Omental fat pad (tissue), 4 donors: Measurements from ENCODE around the gene CXCR2. TPM values are rescaled to one million over a fixed set of nuclear protein-coding genes. Genes with fewer than 3 reads are reported as not detected.
"Not testable (repeated sequence)": the region's sequence is repeated elsewhere in the genome, so short reads cannot be mapped to it uniquely, and the experiment has no call there.

Source experiments
- ATAC-seq: fragments of 150-250 bp; one replicate; pipeline ENCODE4 v1.9.1; 2016; ENCODE audit warnings: mild to moderate bottlenecking, moderate library complexity; ENCODE audit not compliant: low FRiP score
- DNase-seq: peaks from one replicate; pipeline ENCODE4 v3.0.0-alpha.2; 2019; ENCODE audit warnings: low spot score
- total RNA-seq, 4 donors: library from RNA; depleted of rRNA; stranded (reverse); fragments of >200 nt; gene quantifications; one replicate each; pipeline ENCODE4 v1.1.0, GENCODE V29; 2016
- TF ChIP-seq, protein P1 (sequence below), 3 donors: fragments of 450-650 bp; IDR thresholded peaks; one replicate each; pipeline ENCODE4 v1.5.1; 2016 to 2017; ENCODE audit warnings: antibody characterized with exemption in 3 of 3, mild to moderate bottlenecking in 3 of 3, moderate library complexity in 2 of 3

CXCR2 gene
- total RNA-seq, 4 donors from 2014 or later, result 0.28 to 19.2 (median 1.3) TPM

DNA sequence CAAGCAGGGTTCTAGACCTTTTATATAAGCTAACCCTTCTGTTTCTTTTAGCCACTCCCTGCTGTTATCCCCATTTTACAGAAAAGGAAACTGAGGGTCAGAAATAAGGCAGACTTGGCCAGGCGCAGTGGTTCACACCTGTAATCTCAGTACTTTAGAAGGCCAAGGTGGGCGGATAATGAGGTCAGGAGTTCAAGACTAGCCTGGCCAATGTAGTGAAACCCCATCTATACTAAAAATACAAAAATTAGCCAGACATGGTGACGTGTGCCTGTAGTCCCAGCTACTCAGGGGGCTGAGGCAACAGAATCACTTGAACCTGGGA lies 42.5 kb upstream of the CXCR2 start:
- ATAC-seq (no peak), DNase-seq (no peak)
- TF ChIP-seq, protein P1, sequence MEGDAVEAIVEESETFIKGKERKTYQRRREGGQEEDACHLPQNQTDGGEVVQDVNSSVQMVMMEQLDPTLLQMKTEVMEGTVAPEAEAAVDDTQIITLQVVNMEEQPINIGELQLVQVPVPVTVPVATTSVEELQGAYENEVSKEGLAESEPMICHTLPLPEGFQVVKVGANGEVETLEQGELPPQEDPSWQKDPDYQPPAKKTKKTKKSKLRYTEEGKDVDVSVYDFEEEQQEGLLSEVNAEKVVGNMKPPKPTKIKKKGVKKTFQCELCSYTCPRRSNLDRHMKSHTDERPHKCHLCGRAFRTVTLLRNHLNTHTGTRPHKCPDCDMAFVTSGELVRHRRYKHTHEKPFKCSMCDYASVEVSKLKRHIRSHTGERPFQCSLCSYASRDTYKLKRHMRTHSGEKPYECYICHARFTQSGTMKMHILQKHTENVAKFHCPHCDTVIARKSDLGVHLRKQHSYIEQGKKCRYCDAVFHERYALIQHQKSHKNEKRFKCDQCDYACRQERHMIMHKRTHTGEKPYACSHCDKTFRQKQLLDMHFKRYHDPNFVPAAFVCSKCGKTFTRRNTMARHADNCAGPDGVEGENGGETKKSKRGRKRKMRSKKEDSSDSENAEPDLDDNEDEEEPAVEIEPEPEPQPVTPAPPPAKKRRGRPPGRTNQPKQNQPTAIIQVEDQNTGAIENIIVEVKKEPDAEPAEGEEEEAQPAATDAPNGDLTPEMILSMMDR (IDR thresholded peaks at IDR 0.05), result no peak

DNA sequence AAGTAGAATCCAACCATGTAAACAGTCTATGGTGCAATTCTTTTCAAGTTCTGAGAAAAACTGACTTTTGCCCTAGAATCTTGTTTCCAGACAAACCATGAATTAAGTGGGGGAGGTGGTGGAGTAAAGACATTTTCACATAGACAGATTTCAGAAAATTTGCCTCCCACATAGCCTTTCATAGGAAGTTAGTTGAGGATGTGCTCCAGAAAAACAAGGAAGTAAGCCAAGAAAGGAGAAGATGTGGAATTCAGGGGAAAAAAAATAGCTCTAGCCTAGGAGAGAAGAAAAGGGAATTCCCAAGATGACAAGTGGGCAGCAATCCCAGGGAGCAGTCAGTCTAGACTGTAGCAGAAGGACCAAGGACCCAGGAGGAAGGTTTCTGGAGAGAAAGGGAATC lies 39.4 kb upstream of the CXCR2 start:
- DNase-seq (no peak), ATAC-seq (no peak)
- TF ChIP-seq, protein P1 (IDR thresholded peaks at IDR 0.05), result no peak

DNA sequence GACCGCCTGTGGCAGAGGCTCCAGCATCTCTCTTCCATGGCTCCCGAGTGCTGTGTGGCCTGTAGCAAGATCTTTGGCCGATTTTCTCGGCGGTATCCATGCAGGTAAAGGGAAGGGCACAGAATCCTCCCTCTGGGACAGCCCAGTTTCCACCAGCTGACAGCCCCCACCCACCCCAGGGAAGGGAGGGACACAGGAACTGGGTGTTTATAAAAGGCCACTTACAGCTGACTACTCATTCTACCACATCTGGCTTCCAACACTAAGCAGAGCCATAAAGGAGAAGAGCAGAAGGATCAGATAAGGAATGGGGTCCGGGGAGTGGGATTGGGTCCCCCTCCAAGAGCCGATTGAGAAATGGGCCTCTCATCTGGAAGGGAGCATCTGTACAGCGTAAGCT lies 36.6 kb upstream of the CXCR2 start:
- ATAC-seq, result no peak
- DNase-seq, result no peak
- TF ChIP-seq, protein P1 (IDR thresholded peaks at IDR 0.05), result no peak

DNA sequence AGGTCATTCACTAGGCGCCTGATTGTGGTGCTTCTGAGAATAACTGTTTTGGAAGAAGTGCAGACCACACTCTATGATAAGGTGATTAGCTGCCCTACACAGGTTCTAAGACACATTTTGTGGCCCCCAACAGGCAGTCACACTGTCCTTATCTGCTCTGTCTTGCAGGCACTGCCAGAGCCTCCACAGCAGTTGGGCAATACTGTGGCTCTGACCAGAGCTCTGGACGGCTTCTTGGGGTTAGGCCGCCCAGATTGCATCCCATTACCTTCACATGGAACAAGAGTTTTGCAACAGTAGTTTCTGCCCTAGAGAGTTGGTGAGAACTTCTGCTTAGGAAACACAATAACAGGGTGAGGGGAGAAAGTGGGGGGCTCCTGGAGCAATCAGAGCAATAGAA lies 34.1 kb upstream of the CXCR2 start:
- TF ChIP-seq, protein P1 (IDR thresholded peaks at IDR 0.05), result no peak
- DNase-seq (no peak), ATAC-seq (no peak)

DNA sequence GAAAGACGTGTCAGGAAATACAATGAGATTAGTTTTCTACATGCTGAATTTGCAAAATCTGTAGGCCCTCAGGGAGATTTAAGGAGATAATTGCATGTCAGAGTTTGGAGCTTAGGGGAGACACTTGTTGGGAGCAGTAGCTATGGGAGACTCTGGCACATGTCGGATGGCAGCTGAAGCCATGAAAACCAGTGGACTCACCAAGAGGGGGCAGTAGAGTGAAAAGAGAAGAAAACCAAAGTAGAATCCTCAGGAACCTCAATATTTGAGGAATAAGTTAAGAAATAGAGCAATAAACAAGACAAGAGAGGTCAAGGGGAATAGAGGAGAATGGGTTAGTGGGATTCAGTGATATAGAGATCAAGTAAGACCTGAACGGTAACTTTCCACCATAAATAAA lies 31.9 kb upstream of the CXCR2 start:
- no peak for DNase-seq
- no peak for ATAC-seq
- TF ChIP-seq, protein P1 (IDR thresholded peaks at IDR 0.05), result no peak

DNA sequence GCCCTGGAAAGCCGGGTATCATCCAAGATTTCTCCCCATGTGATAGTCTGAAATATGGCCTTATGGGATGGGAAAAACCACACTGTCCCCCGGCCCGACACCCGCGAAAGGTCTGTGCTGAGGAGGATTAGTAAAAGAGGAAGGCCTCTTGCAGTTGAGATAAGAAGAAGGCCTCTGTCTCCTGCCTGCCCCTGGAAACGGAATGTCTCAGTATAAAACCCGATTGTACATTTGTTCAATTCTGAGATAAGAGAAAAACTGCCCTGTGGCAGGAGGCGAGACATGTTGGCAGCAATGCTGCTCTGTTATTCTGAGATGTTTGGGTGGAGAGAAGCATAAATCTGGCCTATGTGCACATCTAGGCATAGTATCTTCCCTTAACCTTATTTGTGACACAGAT lies 30.0 kb upstream of the CXCR2 start:
- DNase-seq, result no peak
- TF ChIP-seq, protein P1 (IDR thresholded peaks at IDR 0.05), result no peak
- ATAC-seq, result no peak

DNA sequence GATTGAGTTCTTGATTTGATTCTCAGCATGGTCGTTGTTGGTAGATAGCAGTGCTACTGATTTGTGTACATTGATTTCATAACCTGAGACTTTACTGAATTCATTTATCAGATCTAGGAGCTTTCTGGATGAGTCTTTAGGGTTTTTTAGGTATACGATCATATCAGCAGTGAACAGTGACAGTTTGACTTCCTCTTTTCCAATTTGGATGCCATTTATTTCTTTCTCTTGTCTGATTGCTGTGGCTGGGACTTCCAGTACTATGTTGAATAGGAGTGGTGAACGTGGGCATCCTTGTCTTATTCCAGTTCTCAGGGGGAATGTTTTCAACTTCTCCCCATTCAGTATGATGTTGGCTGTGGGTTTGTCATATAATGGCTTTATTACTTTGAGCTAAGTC lies 27.9 kb upstream of the CXCR2 start:
- TF ChIP-seq, protein P1 (IDR thresholded peaks at IDR 0.05), result no peak
- DNase-seq (no peak), ATAC-seq (no peak)

DNA sequence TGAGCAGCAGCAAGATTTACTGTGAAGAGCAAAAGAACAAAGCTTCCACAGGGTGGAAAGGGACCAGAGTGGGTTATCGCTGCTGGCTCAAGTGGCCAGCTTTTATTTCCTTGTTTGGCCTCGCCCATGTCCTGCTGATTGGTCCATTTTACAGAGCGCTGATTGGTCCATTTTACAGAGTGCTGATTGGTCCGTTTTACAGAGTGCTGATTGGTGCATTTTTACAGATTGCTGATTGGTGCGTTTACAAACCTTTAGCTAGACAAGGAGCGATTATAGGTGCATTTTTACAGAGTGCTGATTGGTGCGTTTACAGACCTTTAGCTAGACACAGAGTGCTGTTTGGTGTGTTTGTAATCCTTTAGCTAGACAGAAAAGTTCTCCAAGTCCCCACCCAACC lies 17.0 kb upstream of the CXCR2 start:
- not testable (repeated sequence) for ATAC-seq, DNase-seq

DNA sequence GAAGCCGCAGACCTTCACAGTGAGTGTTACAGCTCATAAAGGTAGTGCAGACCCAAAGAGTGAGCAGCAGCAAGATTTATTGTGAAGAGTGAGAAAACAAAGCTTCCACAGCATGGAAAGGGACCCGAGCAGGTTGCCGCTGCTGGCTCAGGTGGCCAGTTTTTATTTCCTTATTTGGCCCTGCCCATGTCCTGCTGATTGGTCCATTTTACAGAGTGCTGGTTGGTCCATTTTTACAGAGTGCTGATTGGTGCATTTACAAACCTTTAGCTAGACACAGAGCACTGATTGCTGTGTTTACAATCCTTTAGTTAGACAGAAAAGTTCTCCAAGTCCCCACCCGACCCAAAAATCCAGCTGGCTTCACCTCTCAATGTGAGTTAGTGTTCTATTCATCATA lies 4.0 kb upstream of the CXCR2 start:
- not testable (repeated sequence) for DNase-seq, ATAC-seq

DNA sequence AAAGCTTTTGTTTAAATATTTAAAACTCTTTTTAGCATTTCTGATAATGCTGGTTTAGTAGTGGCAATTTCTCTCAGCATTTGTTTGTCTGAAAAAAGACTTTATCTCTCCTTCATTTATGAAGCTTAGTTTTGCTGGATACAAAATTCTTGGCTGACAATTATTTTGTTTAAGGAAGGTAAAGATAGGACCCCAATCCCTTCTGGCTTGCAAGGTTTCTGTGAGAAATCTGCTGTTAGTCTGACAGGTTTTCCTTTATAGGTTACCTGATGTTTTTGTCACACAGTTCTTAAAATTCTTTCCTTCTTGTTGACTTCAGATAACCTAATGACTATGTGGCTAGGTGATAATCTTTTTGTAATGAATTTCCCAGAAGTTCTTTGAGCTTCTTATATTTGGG lies 3.5 kb upstream of the CXCR2 start:
- not testable (repeated sequence) for DNase-seq, ATAC-seq
